Upper lobe of right lung (tissue), 1 donor: ENCODE results near the gene RIN3. TPM values are rescaled to one million over a fixed set of nuclear protein-coding genes. Genes with fewer than 3 reads are reported as not detected.
"Not testable (repeated sequence)": the region's sequence is repeated elsewhere in the genome, so short reads cannot be mapped to it uniquely, and the experiment has no call there.

ENCODE experiments used
- ATAC-seq: fragments of 200-7000 bp; cut with Tn5 transposase; one replicate; pipeline ENCODE4 v1.9.1; 2020; ENCODE audit warnings: mild to moderate bottlenecking, moderate library complexity
- DNase-seq: peaks from one replicate; pipeline ENCODE4 v3.0.0-alpha.2; 2020
- H3K27ac ChIP-seq: fragments of 200-600 bp; one replicate; pipeline ENCODE4 v1.8.0; 2022
- H3K27me3 ChIP-seq: fragments of 200-600 bp; one replicate; pipeline ENCODE4 v1.8.0; 2022; ENCODE audit warnings: mild to moderate bottlenecking
- H3K36me3 ChIP-seq: fragments of 200-600 bp; one replicate; pipeline ENCODE4 v1.8.0; 2022
- H3K4me1 ChIP-seq: fragments of 200-600 bp; one replicate; pipeline ENCODE4 v1.8.0; 2022
- H3K4me3 ChIP-seq: fragments of 200-600 bp; one replicate; pipeline ENCODE4 v1.8.0; 2022; ENCODE audit warnings: mild to moderate bottlenecking
- H3K9me3 ChIP-seq: fragments of 200-600 bp; one replicate; pipeline ENCODE4 v1.8.0; 2022
- CTCF ChIP-seq: fragments of 200-600 bp; IDR thresholded peaks from one replicate; pipeline ENCODE4 v1.8.0; 2022; ENCODE audit warnings: antibody characterized with exemption
- intact Hi-C: fragments of 100-400 bp; cut with DNase I; formaldehyde crosslinking; loops from one replicate; pipeline ENCODE4 v1.11.0; 2022
- total RNA-seq: library from RNA; stranded (reverse); fragmentation: NEBNext Ultra II Directional; extraction: Animal tissue kit (Norgen Biotek cat#: 25700); gene quantifications from one replicate; pipeline ENCODE4 v1.2.1, GENCODE V29; 2021
- donor health status: DM: no; HTN: yes; CAD: no; lungs with severe emphysema.

The RIN3 gene
- total RNA-seq, 1 donor from 2014 or later = 56.0 TPM

GRCh38 chr14:92638266-92638665 is 124.7 kb downstream of the RIN3 start:
- H3K4me3 ChIP-seq = no peak overlapping the region
- H3K36me3 ChIP-seq = peaks cover 8% of the 10 kb centered on the region
- H3K9me3 ChIP-seq = no peaks in the 10 kb centered on the region
- DNase-seq = no peak
- TF ChIP-seq CTCF = no peak
- no peak overlapping the region for H3K27ac ChIP-seq
- H3K27me3 ChIP-seq = no peaks in the 10 kb centered on the region
- peaks cover 2% of the 10 kb centered on the region for H3K4me1 ChIP-seq
- intact Hi-C loops = no loop called here
- no peak for ATAC-seq

- no peak overlapping the region for H3K4me3 ChIP-seq
- no peak for ATAC-seq
- no peaks in the 10 kb centered on the region for H3K4me1 ChIP-seq
- H3K36me3 ChIP-seq = peaks cover 8% of the 10 kb centered on the region
- intact Hi-C loops = no loop called here
- no peaks in the 10 kb centered on the region for H3K9me3 ChIP-seq
- no peak for DNase-seq
- TF ChIP-seq CTCF = no peak
- H3K27ac ChIP-seq = no peak overlapping the region
- H3K27me3 ChIP-seq = no peaks in the 10 kb centered on the region
Measured at GRCh38 chr14:92638904-92639303, 125.3 kb downstream of the RIN3 start.

GRCh38 chr14:92639472-92640117 is 126.0 kb downstream of the RIN3 start:
- H3K4me3 ChIP-seq, H3K4me1 ChIP-seq, H3K27me3 ChIP-seq, ATAC-seq, H3K27ac ChIP-seq, H3K36me3 ChIP-seq, intact Hi-C loops, H3K9me3 ChIP-seq: not testable (repeated sequence)
- DNase-seq = peak; percentile 28

- no peak for TF ChIP-seq CTCF
- Histone ChIP-seq H3K9me3 (peaks cover 7% of the 10 kb centered on the region), H3K4me3 (no peak overlapping the region), H3K4me1 (peaks cover 11% of the 10 kb centered on the region), H3K27me3 (no peaks in the 10 kb centered on the region), H3K27ac (no peak overlapping the region), H3K36me3 (peaks cover 8% of the 10 kb centered on the region)
- DNase-seq (no peak), ATAC-seq (no peak)
- intact Hi-C loops = no loop called here
Measured at GRCh38 chr14:92641306-92641705, 127.7 kb downstream of the RIN3 start.

- Histone ChIP-seq H3K27ac (no peak overlapping the region), H3K4me3 (no peak overlapping the region), H3K9me3 (peaks cover 7% of the 10 kb centered on the region), H3K36me3 (peaks cover 8% of the 10 kb centered on the region), H3K4me1 (peaks cover 39% of the 10 kb centered on the region), H3K27me3 (no peaks in the 10 kb centered on the region)
- TF ChIP-seq CTCF = no peak
- ATAC-seq (no peak), DNase-seq (no peak)
- intact Hi-C loops = no loop called here
Measured at GRCh38 chr14:92644171-92644969, 130.8 kb downstream of the RIN3 start.

GRCh38 chr14:92644970-92645515 is 131.5 kb downstream of the RIN3 start:
- DNase-seq (no peak), ATAC-seq (no peak)
- H3K4me1 ChIP-seq = peaks cover 46% of the 10 kb centered on the region
- no peak overlapping the region for H3K4me3 ChIP-seq
- peaks cover 7% of the 10 kb centered on the region for H3K9me3 ChIP-seq
- intact Hi-C loops = no loop called here
- no peak for TF ChIP-seq CTCF
- peaks cover 8% of the 10 kb centered on the region for H3K36me3 ChIP-seq
- no peaks in the 10 kb centered on the region for H3K27me3 ChIP-seq
- H3K27ac ChIP-seq = peak overlapping the region; percentile 24
